Kasumi-1 (cell line): ENCODE measurements around the gene KCTD4.

Source experiments
- DNase-seq, 2 experiments: peaks; one replicate each; lab custom pipeline; 2025; lab: John Stamatoyannopoulos, UW

Gene KCTD4

DNA sequence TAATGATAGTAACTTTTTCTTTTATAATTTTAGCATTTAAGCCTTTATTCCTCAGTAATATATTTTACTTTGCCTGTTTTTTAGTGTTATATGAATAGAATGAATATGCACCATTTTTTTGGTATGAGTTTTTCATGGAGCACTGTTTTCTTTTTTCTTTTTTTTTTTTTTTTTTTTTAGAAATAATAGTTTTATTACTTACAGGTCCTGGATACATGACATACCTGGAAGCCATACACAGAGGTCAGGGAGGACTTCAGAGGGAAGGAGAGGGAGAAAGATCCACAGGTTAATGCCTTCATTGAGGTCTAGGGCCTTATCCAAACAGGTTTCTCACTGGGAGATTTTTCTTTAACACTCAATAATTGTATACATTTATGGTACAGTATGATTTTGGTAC is 26.4 kb downstream of the KCTD4 start:
- no peak for DNase-seq

DNA sequence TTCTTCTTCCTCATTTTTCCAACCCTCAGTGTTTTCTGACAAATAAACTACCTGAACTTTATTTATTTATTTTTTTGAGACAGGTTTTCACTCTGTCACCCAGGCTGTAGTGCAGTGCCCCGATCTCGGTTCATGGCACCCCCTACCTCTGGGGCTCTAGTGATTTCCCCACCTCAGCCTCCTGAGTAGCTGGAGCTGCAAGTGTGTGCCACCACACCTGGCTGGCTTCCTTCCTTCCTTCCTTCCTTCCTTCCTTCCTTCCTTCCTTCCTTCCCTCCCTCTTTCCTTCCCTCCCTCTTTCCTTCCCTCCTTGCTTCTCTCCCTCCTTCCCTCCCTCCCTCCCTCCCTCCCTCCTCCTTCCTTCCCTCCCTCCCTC is 32.3 kb downstream of the KCTD4 start:
- no peak for DNase-seq

DNA sequence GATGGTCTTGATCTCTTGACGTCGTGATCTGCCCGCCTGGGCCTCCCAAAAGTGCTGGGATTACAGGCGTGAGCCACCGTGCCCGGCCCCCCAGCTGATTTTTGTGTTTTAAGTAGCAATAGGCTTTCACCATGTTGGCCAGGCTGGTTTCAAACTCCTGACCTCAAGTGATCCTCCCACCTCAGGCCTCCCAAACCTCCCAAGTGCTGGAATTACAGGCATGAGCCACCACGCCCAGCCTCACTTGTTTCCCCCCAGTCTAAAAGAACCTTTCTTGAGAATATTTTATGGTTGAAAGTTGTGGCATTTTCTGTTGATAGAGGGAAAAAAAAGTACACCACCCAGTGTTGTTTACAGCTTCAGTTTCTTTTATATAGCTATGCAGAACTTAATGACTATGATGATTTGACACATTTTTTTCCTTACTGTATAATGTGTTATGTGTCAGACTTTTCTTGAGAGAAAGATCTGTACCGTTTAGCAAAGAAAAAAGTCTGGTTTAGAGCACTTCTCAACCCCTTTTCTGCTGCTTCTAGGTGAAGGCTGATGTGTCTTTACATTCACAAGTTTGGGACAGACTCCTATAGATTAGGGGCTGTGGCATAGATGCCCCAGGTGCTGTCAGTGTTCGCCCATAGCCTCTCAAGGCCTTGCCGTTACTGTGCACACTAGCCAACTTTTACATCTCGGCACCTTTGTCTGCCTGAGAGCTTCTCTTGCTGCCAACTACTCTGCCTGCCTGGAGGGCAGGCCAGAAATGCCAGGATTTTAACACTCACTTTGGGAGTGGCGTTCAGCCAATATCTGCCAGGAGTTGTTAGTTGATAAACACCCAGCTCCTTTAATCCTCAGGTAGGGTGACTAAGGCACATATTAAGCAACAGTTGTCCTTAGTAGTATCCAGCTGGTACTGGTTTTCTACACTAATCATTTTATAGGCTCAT is 33.0 kb downstream of the KCTD4 start:
- DNase-seq = no peak

- DNase-seq = no peak
Observed at GRCh38 chr13:45166858-45167257, 34.0 kb downstream of the KCTD4 start.

DNA sequence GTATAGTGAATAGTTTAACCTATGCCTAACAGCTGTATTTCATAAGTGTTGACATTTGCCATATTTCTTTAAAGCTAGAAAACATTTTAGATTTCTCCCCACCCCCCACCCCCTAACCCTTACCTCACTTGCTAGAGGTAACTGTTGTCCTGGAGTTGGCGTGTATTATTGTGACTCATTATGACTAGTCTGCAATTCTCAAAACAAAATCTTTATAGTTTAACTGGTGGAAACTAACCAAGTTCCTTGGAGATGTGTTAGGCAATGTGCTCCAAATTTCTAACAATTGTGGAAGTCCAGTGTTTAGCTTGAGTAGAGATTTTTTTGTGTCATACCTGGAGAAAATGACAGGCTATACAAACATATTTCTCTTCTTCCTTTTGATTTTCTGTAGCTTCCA is 38.0 kb downstream of the KCTD4 start:
- DNase-seq = no peak

DNA sequence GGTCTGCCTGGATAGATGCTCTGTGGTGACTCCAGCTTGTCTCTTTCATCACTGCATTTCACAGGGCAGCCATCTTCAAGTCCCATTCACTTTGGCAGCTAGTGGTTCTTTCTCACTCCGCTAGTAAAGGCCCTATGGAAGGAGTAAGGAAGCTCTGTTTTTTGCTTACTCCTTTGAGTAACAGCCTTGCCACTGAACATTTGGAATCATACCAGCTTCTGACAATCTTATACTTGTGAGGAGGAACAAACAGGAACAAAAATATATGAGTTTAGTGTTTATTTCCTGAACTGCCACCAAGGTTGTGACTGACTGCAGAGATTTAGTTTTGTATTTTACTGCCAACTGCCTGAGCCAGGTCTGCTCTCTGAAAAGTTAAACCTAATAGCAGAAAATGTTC is 38.7 kb downstream of the KCTD4 start:
- no peak for DNase-seq

DNA sequence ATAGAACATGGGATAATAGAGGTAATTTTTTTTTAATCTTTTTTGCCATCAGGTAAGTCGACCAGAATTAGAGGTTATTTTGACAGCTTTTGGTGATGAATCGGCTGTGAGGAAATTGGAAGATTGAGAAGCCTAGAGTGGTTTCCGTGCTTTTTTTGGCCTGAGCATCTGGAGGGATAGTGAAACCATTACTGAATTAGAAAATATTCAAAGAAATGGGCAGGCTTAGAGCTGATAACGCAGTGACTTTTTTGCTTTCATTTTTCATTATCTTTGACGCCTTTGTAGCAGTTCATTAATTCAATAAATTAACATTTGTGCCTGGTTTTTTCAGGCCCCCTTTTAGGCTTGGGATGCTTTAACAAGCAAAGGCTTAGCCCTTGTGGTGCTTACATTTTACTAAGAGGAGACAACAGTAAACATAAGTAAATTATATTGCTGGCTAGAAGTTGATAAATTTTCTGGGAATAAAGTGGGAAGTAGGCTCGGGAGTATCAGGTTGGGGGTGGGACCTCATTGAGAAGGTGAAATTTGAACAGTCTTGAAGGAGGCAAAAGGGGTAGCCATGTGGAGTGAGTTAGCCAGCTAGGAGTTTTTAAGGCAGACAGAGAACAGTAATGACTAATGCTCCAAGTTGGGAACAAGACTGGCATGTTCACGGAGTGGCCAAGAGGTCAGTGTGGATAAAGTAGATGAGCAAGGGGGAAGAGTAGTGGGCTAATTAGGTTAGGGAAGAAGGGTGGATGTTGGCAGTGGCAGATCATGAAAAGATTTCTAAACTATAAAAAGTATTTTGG is 44.1 kb downstream of the KCTD4 start:
- DNase-seq = no peak

- no peak for DNase-seq
Observed at GRCh38 chr13:45149964-45150363, 50.9 kb downstream of the KCTD4 start.

DNA sequence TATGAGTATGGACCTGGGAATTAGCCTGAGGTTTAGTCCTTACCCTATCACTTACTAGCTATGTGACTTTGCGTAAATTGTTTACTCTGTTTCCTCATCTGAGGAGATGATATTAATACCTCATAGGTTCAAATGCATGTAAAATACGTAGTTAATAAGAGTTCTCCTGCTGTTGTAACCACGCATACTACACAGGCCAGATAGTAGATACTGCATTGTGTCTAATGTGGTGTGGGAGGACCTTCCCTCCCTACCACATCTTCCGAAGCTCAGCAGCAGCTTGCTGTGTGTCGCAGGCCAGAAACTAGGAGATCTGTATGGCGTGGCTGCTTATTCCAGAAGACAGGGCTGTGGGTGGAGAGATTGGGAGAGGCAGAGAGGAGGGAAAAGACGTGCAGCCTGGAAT is 57.5 kb downstream of the KCTD4 start:
- DNase-seq = no peak
